Lung (tissue), 12 donors: ENCODE results near the gene SLC25A33. TPM values are rescaled to one million over a fixed set of nuclear protein-coding genes. Genes with fewer than 3 reads are reported as not detected.

Source experiments
- ATAC-seq: fragments of 200-7000 bp; cut with Tn5 transposase; one replicate; pipeline ENCODE4 v1.9.1; 2020; ENCODE audit warnings: moderate number of reproducible peaks; ENCODE audit not compliant: insufficient read depth, low FRiP score
- DNase-seq, 3 donors: peaks; one replicate each; pipeline ENCODE4 v3.0.0-alpha.2; 2013 to 2017
- H3K27ac ChIP-seq, 2 donors: one replicate each; pipeline ENCODE4 v1.5.1; 2013; ENCODE audit warnings: mild to moderate bottlenecking in 2 of 2, moderate library complexity in 2 of 2, control low read depth in 1 of 2, inconsistent platforms in 1 of 2, low read depth in 1 of 2, low read length in 1 of 2
- H3K27me3 ChIP-seq, 3 donors: one replicate each; pipeline ENCODE4 v1.5.1; 2013; ENCODE audit warnings: low read length in 2 of 3; ENCODE audit not compliant: control insufficient read depth in 3 of 3, insufficient read depth in 3 of 3
- H3K36me3 ChIP-seq, 4 donors: one replicate each; pipeline ENCODE4 v1.5.1; 2013; ENCODE audit warnings: low read length in 4 of 4, mild to moderate bottlenecking in 1 of 4, moderate library complexity in 1 of 4; ENCODE audit not compliant: control insufficient read depth in 4 of 4, insufficient read depth in 4 of 4
- H3K4me1 ChIP-seq, 5 donors: one replicate each; pipeline ENCODE4 v1.5.1; 2013; ENCODE audit warnings: low read length in 5 of 5, mild to moderate bottlenecking in 2 of 5, moderate library complexity in 1 of 5; ENCODE audit not compliant: control insufficient read depth in 5 of 5, insufficient read depth in 5 of 5
- H3K4me3 ChIP-seq: one replicate; pipeline ENCODE4 v1.5.1; 2013; ENCODE audit warnings: mild to moderate bottlenecking, control low read depth, moderate library complexity
- H3K9ac ChIP-seq, 2 donors: one replicate each; pipeline ENCODE4 v1.5.1; 2013; ENCODE audit warnings: low read length in 2 of 2, control low read depth in 1 of 2; ENCODE audit not compliant: insufficient read depth in 1 of 2
- H3K9me3 ChIP-seq, 4 donors: one replicate each; pipeline ENCODE4 v1.5.1; 2013; ENCODE audit warnings: low read length in 3 of 4, mild to moderate bottlenecking in 1 of 4, moderate library complexity in 1 of 4; ENCODE audit not compliant: control insufficient read depth in 4 of 4, insufficient read depth in 3 of 4
- WGBS, 2 donors: extraction: QIAGEN DNeasy Blood & Tissue Kit; methylation state at CpG; one replicate each; pipeline ENCODE4 v1.1.7; 2013; 5-methylcytosine and 5-hydroxymethylcytosine counted together
- polyA plus RNA-seq, 2 donors: library from polyadenylated mRNA; stranded (reverse); fragments of 200-250 nt; gene quantifications; one replicate each; pipeline ENCODE4 v1.2.1, GENCODE V29; 2013
- total RNA-seq, 2 donors: library from RNA; depleted of rRNA in 1 of 2; stranded (reverse); fragments of >200 nt in 1 of 2; gene quantifications; one replicate each; pipeline ENCODE4 v1.2.1, GENCODE V29; 2014 to 2021
- TF ChIP-seq, protein P1 (sequence below): IDR thresholded peaks from 2 replicates; pipeline ENCODE4 v1.5.1; 2012; ENCODE audit warnings: mild to moderate bottlenecking; ENCODE audit errors: control extremely low read depth, extremely low read depth
- donor health status: control.
- donor health status: control.
- donor health status: Bipolar disorder and iron deficiency.
- donor health status: healthy.
- donor health status: DM: yes; HTN: yes; CAD: no.

SLC25A33 gene
- total and polyA plus RNA-seq, 4 donors, result 3.2 to 5.2 (median 4.5) TPM

DNA sequence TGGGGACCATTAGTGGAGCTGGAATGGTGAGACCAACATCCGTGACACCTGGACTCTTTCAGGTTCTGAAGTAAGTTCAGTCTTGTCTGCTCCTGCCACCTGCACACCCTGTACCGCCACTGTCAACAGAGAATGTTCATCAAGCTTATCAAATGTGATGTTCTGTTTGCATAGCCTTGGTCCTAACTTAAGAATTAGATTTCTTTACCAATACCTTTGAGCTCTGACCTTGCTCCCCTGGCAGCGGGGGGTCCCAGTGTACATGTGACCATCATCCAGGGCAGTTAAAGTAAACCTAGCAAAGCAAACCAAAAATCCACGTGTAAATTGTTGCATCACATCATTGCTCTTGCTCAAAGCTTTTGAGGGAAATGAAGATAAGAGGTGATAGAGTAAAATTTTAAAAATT, 14.5 kb downstream of the SLC25A33 start:
- TF ChIP-seq, protein P1, sequence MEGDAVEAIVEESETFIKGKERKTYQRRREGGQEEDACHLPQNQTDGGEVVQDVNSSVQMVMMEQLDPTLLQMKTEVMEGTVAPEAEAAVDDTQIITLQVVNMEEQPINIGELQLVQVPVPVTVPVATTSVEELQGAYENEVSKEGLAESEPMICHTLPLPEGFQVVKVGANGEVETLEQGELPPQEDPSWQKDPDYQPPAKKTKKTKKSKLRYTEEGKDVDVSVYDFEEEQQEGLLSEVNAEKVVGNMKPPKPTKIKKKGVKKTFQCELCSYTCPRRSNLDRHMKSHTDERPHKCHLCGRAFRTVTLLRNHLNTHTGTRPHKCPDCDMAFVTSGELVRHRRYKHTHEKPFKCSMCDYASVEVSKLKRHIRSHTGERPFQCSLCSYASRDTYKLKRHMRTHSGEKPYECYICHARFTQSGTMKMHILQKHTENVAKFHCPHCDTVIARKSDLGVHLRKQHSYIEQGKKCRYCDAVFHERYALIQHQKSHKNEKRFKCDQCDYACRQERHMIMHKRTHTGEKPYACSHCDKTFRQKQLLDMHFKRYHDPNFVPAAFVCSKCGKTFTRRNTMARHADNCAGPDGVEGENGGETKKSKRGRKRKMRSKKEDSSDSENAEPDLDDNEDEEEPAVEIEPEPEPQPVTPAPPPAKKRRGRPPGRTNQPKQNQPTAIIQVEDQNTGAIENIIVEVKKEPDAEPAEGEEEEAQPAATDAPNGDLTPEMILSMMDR, result no peak
- H3K27ac ChIP-seq, result no peak overlapping the region
- no peak overlapping the region for H3K4me3 ChIP-seq
- no peaks in the 10 kb centered on the region for H3K27me3 ChIP-seq
- no peak overlapping the region for H3K9ac ChIP-seq
- ATAC-seq (no peak), DNase-seq (no peak)
- H3K36me3 ChIP-seq, result peaks cover 0 to 13% (median 9%) of the 10 kb centered on the region in 4 donors
- 76 to 80% methylated on average over 4 of the region's 4 CpGs for WGBS, 2 donors
- H3K9me3 ChIP-seq, result peaks cover 0 to 4% (median 0%) of the 10 kb centered on the region in 4 donors
- H3K4me1 ChIP-seq, result peaks cover 0 to 8% (median 0%) of the 10 kb centered on the region in 5 donors

DNA sequence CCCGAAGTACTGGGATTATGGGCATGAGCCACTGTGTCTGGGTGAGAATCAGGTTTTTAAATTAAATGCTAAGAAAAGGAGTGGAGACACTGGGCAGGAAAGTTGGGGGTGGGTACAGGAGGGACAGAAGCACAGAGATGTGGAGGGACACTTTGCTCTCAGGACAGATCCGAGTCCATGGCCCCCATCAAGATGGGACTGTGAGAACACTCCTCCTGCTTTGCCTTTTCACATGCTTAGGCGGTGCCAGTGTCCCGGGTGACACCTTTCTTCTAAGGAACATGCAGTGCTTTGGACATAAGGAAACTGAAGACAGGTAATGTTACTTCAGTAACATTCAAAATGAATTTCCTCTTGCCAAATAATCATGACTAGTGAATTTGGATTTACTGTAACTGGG, 16.7 kb downstream of the SLC25A33 start:
- Histone ChIP-seq H3K27ac (peak overlapping the region in 1 of 2 donors; percentile 79), H3K4me3 (no peak overlapping the region), H3K4me1 (peaks cover 0 to 11% (median 0%) of the 10 kb centered on the region in 5 donors), H3K27me3 (no peaks in the 10 kb centered on the region), H3K9ac (no peak overlapping the region), H3K36me3 (peaks cover 0 to 13% (median 8%) of the 10 kb centered on the region in 4 donors), H3K9me3 (peaks cover 0 to 2% (median 0%) of the 10 kb centered on the region in 4 donors)
- ATAC-seq (no peak), DNase-seq (no peak)
- TF ChIP-seq, protein P1, result no peak
- 93 to 95% methylated on average over 4 of the region's 4 CpGs for WGBS, 2 donors

DNA sequence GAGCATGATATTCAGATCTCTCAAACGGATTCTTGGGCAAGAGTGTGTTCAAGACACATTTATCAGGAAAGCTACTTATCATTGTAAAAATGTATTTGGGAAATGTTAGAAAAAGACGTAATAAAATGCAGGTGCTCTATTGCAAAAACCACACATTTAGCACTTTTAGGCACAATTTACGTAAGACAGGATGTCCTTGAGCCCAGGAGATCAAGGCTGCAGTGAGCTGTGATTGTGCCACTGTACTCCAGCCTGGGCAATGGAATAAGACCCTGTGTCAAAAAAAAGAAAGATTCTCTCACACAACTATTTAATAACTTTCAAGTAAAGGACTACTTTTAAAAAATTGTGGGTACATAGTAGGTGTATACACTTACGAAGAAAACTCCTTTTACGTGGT, 18.4 kb downstream of the SLC25A33 start:
- ATAC-seq (no peak), DNase-seq (no peak)
- Histone ChIP-seq H3K4me1 (peaks cover 0 to 21% (median 7%) of the 10 kb centered on the region in 5 donors), H3K36me3 (peaks cover 0 to 13% (median 8%) of the 10 kb centered on the region in 4 donors), H3K4me3 (no peak overlapping the region), H3K27me3 (no peaks in the 10 kb centered on the region), H3K9ac (no peak overlapping the region), H3K9me3 (peaks cover 0 to 2% (median 0%) of the 10 kb centered on the region in 4 donors), H3K27ac (no peak overlapping the region)
- 64 to 87% methylated on average over 5 of the region's 5 CpGs for WGBS, 2 donors
- TF ChIP-seq, protein P1, result no peak

GRCh38 chr1:9558271-9558945, 19.1 kb downstream of the SLC25A33 start:
- no peak overlapping the region for H3K9ac ChIP-seq
- peaks cover 0 to 2% (median 0%) of the 10 kb centered on the region in 4 donors for H3K9me3 ChIP-seq
- DNase-seq (no peak), ATAC-seq (no peak)
- 68 to 69% methylated on average over 6 of the region's 6 CpGs for WGBS, 2 donors
- peaks cover 0 to 13% (median 8%) of the 10 kb centered on the region in 4 donors for H3K36me3 ChIP-seq
- TF ChIP-seq, protein P1, result no peak
- H3K4me3 ChIP-seq, result no peak overlapping the region
- peaks cover 0 to 21% (median 7%) of the 10 kb centered on the region in 5 donors for H3K4me1 ChIP-seq
- H3K27ac ChIP-seq, result no peak overlapping the region
- no peaks in the 10 kb centered on the region for H3K27me3 ChIP-seq
